ENCODE results near the gene TLR8.

Gene TLR8

GRCh38 chrX:12972243-12972642 is 65.8 kb downstream of the TLR8 start:
- Mint-ChIP-seq H3K4me3 (peak overlapping the region; percentile 93), H3K4me1 (ENCODE audit: low read depth) (peaks cover 38% of the 10 kb centered on the region), H3K36me3 (ENCODE audit: low read depth) (peaks cover 27% of the 10 kb centered on the region), H3K9me3 (no peaks in the 10 kb centered on the region), H3K27me3 (ENCODE audit: low read depth) (peaks cover 2% of the 10 kb centered on the region), H3K27ac (peak overlapping the region; percentile 96)
- DNase-seq (ENCODE audit: low spot score): no peak
